GM21515 (cell line): ENCODE data around the gene PPM1D.
A peak's percentile ranks its signal among the peaks of the same experiment; 100 is the strongest.
"Not testable (repeated sequence)": the region's sequence is repeated elsewhere in the genome, so short reads cannot be mapped to it uniquely, and the experiment has no call there.

Experiments
- ATAC-seq: cut with Tn5 transposase; IDR thresholded peaks from one replicate; pipeline ENCODE4 v1.9.1; 2021; ENCODE audit not compliant: unreplicated experiment

Gene PPM1D

GRCh38 chr17:60593441-60594036 lies 6.5 kb upstream of the PPM1D start:
- not testable (repeated sequence) for ATAC-seq

DNA sequence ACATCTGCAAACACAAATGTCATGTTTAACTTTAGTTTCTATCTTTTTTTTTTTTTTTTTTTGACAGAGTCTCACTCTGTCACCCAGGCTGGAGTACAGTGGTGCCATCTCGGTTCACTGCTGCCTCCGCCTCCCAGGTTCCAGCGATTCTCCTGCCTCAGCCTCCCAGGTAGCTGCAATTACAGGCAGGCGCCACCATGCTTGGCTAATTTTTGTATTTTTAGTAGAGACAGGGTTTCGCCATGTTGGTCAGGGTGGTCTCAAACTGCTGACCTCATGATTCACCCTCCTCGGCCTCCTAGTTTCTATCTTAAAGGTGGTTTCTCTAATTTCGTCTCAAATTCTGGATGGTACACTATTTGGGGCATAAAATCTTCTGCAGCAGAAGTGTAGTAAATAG lies 5.8 kb upstream of the PPM1D start:
- not testable (repeated sequence) for ATAC-seq

DNA sequence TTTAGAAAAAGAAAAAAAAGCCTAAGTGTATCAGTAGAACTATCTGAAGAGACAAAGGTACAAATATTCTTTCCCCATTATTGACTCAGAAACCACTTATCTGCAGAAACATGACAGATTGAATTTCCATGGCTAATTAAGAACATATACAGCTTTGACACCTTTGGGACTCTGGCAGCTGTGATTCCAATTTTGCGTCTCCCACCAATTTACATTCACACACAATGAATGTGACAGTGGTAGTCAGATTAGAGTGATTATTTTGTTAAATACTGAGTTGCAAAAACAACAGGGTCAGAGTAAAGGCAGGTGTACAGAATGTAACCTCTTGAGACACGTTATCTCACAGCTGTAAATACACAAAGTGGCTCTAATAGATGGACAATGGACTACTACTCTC lies 5.3 kb upstream of the PPM1D start:
- no peak for ATAC-seq

DNA sequence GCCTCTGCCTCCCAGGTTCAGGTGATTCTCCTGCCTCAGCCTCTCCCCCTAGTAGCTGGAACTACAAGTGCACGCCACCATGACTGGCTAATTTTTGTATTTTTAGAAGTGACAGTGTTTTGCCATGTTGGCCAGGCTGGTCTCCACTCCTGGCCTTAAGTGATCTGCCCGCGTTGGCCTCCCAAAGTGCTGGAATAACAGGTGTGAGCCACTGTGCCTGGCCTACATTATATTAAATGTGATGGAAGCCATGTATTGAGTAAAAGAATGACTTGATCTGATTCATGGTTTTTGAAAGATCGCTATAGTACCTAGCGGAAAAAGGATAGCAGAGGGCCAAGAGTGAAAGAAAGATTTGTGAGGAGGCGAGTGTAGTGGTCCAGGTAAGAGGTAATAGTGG lies 2.7 kb upstream of the PPM1D start:
- ATAC-seq, result no peak

DNA sequence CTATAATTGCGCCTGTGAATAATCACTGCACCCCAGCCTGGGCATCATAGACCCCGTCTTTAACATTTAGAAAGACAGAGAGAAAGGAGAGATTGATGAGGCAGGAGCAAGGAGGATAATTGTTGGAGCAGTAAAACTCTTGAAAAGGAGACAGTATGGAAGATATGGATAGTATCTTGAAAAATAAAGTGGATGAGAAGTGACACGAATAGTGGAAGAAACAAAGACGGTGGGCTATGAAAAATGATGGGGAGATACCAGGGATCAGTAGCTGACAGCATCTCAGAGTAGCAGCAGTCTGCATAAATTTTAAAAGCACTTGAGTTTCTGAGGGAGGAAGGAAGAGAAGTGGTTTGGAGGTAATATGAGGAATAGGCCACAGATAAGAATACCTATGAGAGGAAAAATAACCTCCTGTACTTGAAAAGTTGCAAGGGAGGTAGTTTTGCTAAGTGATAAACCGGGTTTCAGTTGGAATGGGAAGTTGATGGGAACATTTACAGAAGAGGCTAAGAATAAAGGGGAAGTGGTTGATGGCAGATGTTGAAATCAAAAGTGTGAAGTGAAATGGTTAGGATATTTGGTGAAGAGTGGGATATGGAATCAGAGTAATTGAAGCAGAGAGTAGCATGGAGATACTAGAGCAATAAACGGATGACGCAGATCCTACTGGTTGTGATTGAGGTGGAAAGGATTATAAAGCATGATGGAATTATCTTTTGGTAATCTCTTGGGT lies 1.8 kb upstream of the PPM1D start:
- ATAC-seq, result no peak

DNA sequence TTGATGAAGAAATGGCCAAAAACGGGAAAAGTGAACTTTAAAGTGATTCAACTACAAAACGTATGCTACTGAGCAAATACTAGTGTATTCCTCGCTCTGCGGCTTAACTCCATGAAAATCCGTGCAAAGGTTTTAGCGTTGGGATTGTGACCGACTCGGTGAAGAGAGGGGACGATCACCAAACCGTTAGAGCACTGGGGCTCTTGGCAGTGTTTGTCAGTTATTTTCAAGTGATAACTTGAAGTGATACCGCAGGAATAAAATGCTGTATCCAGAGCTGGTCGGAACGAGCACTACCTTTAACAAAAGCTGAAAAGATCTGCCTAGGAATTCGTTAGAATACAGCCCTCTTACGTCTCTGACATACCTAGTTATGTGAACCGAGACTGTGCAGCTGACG lies 773 bp upstream of the PPM1D start:
- ATAC-seq, result peak; percentile 3

- peak; percentile 17 for ATAC-seq
These were observed 775 bp downstream of the PPM1D start for GRCh38 chr17:60600490-60601446.

- no peak for ATAC-seq
These were observed 1.7 kb downstream of the PPM1D start for GRCh38 chr17:60601447-60602384.

- no peak for ATAC-seq
These were observed 2.4 kb downstream of the PPM1D start for GRCh38 chr17:60602385-60602742.

GRCh38 chr17:60602871-60603270 lies 2.9 kb downstream of the PPM1D start:
- no peak for ATAC-seq

DNA sequence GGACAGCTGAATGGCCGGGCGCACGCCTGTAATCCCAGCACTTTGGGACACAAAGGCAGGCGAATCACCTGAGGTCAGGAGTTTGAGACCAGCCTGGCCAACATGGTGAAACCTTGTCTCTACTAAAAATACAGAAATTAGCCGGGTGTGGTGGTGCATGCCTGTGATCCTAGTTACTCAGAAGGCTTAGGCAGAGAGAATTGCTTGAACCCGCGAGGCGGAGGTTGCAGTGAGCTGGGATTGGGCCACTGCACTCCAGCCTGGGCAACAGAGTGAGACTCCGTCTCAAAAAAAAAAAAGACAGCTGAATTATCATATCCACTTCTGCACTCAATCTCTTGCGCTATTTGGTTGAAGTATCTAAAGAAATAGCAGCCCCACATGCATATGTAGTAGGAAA lies 3.5 kb downstream of the PPM1D start:
- not testable (repeated sequence) for ATAC-seq

GRCh38 chr17:60604686-60605334 lies 4.8 kb downstream of the PPM1D start:
- no peak for ATAC-seq

DNA sequence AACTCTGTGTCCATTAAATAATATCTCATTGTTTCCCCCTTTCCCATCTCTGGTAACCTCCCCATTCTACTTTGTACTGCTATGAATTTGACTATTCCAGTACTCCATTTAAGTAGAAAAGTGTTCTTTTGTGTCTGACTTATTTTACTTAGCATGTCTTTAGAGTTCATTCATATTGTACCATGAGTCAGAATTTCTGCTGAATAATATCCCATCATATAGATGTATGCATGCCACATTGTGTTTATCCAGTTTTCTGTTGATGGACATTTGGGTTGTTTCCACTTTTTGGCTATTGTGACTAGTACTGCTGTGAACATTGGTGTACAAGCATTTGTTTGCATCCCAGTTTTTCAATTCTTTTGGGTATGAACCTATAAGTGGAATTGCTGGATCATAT lies 6.0 kb downstream of the PPM1D start:
- no peak for ATAC-seq

DNA sequence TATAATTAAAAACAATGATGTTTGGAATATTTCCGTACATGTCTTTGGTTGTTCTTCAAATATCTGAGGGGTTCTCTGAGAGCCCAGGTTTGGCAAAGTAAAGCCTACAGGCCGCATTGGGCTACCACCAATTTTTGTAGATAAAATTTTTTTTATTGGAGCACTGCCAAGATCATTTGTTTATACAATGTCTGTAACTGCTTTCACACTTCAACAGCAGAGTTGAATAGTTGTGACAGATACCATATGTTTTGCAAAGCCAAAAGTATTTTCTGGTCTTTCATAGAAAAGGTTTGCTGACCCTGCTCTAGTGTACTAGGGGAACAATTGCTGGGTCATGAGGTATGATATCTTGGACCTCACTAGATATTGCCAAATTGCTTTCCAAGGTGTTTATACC lies 10.5 kb downstream of the PPM1D start:
- ATAC-seq, result no peak

GRCh38 chr17:60611321-60611720 lies 11.3 kb downstream of the PPM1D start:
- not testable (repeated sequence) for ATAC-seq

- no peak for ATAC-seq
These were observed 13.3 kb downstream of the PPM1D start for GRCh38 chr17:60613325-60613724.

- ATAC-seq, result not testable (repeated sequence)
These were observed 13.8 kb downstream of the PPM1D start for GRCh38 chr17:60613796-60614195.

DNA sequence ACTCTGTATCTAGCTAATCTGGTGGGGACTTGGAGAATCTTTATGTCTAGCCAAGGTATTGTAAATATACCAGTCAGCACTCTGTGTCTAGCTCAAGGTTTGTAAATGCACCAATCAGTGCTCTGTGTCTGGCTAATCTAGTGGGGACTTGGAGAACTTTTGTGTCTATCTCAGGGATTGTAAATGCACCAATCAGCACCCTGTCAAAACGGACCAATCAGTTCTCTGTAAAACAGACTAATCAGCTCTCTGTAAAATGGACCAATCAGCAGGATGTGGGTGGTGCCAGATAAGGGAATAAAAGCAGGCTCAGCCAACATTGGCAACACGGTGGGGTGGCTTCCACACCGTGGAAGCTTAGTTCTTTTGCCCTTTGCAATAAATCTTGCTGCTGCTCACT lies 14.3 kb downstream of the PPM1D start:
- not testable (repeated sequence) for ATAC-seq

- ATAC-seq, result no peak
These were observed 15.1 kb downstream of the PPM1D start for GRCh38 chr17:60615108-60615507.

DNA sequence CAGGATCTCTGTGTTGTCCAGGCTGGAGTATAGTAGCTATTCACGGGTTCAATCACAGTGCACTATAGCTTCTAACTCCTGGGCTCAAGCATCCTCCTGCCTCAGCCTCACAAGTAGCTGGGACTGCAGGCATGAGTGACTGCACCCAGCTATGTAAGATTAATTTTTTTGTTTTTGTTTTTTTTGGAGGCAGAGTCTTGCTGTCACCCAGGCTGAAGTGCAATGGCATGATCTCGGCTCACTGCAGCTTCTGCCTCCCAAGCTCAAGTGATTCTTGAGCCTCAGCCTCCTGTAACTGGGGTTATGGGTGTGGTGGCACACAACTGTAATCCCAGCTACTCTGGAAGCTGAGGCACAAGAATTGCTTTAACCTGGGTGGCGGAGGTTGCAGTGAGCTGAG lies 15.8 kb downstream of the PPM1D start:
- no peak for ATAC-seq
